ENCODE measurements around the gene MICOS13.

- TF ChIP-seq, protein P1, sequence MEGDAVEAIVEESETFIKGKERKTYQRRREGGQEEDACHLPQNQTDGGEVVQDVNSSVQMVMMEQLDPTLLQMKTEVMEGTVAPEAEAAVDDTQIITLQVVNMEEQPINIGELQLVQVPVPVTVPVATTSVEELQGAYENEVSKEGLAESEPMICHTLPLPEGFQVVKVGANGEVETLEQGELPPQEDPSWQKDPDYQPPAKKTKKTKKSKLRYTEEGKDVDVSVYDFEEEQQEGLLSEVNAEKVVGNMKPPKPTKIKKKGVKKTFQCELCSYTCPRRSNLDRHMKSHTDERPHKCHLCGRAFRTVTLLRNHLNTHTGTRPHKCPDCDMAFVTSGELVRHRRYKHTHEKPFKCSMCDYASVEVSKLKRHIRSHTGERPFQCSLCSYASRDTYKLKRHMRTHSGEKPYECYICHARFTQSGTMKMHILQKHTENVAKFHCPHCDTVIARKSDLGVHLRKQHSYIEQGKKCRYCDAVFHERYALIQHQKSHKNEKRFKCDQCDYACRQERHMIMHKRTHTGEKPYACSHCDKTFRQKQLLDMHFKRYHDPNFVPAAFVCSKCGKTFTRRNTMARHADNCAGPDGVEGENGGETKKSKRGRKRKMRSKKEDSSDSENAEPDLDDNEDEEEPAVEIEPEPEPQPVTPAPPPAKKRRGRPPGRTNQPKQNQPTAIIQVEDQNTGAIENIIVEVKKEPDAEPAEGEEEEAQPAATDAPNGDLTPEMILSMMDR (IDR thresholded peaks at IDR 0.05; ENCODE audit: poor library complexity, severe bottlenecking) = no peak
- no peak for TF ChIP-seq EZH2 (IDR thresholded peaks at IDR 0.05; ENCODE audit: borderline replicate concordance, insufficient read depth, low read length, poor library complexity, severe bottlenecking)
- TF ChIP-seq SMC3 (conservative IDR thresholded peaks at IDR 0.05; ENCODE audit: poor library complexity) = no peak
Observed at GRCh38 chr19:5677136-5677535, 3.2 kb downstream of the MICOS13 start.
